ENCODE data around the gene MTMR11.
"Not testable (repeated sequence)": the region's sequence is repeated elsewhere in the genome, so short reads cannot be mapped to it uniquely, and the experiment has no call there.

Gene MTMR11

GRCh38 chr1:149903836-149904491 lies 32.7 kb downstream of the MTMR11 start:
- no peak for DNase-seq (ENCODE audit: low read depth)
- no peak overlapping the region for H3K4me3 ChIP-seq (ENCODE audit: low read depth, low read length)
- no peak for TF ChIP-seq CTCF (IDR thresholded peaks at IDR 0.05; ENCODE audit: low read depth, low read length, missing control alignments)

- no peak for TF ChIP-seq CTCF (IDR thresholded peaks at IDR 0.05; ENCODE audit: low read depth, low read length, missing control alignments)
- DNase-seq (ENCODE audit: low read depth): peak; percentile 68
- peak within 1 kb of the TSS; percentile 68 for H3K4me3 ChIP-seq (ENCODE audit: low read depth, low read length)
These were observed 37.0 kb downstream of the MTMR11 start, which contains the start of gene BOLA1 for GRCh38 chr1:149899460-149900284. Gene BOLA1 (plus strand): TSS chr1:149899568. CDS start chr1:149900060, 492 bp downstream.

GRCh38 chr1:149896575-149896974 lies 40.1 kb downstream of the MTMR11 start:
- no peak for TF ChIP-seq CTCF (IDR thresholded peaks at IDR 0.05; ENCODE audit: low read depth, low read length, missing control alignments)
- no peak overlapping the region for H3K4me3 ChIP-seq (ENCODE audit: low read depth, low read length)

GRCh38 chr1:149888999-149889289 lies 47.7 kb downstream of the MTMR11 start:
- DNase-seq (ENCODE audit: low read depth): no peak
- TF ChIP-seq CTCF (IDR thresholded peaks at IDR 0.05; ENCODE audit: low read depth, low read length, missing control alignments): no peak
- peak overlapping the region; percentile 76 for H3K4me3 ChIP-seq (ENCODE audit: low read depth, low read length)

More at GRCh38 chr1:149896575-149896974, 40.1 kb downstream of the MTMR11 start:
- no peak for DNase-seq (ENCODE audit: low read depth)

- H3K4me3 ChIP-seq (ENCODE audit: low read depth, low read length): peak overlapping the region; percentile 76
- TF ChIP-seq CTCF (IDR thresholded peaks at IDR 0.05; ENCODE audit: low read depth, low read length, missing control alignments): peak; percentile 67
- peak; percentile 97 for DNase-seq (ENCODE audit: low read depth)
These were observed 48.3 kb downstream of the MTMR11 start for GRCh38 chr1:149888247-149888998.

GRCh38 chr1:149887456-149888246 lies 49.0 kb downstream of the MTMR11 start:
- H3K4me3 ChIP-seq (ENCODE audit: low read depth, low read length): peak overlapping the region; percentile 76
- peak; percentile 98 for DNase-seq (ENCODE audit: low read depth)
- TF ChIP-seq CTCF (IDR thresholded peaks at IDR 0.05; ENCODE audit: low read depth, low read length, missing control alignments): no peak

- H3K4me3 ChIP-seq (ENCODE audit: low read depth, low read length): peak overlapping the region; percentile 76
- DNase-seq (ENCODE audit: low read depth): not testable (repeated sequence)
These were observed 49.6 kb downstream of the MTMR11 start for GRCh38 chr1:149887196-149887455.
